Astrocyte of the cerebellum (primary cell): ENCODE measurements around the gene TENM3.

Experiments
- DNase-seq: peaks from one replicate; pipeline ENCODE4 v3.0.0-alpha.2; 2011; ENCODE audit warnings: low read depth
- H3K4me3 ChIP-seq: 2 replicates; pipeline ENCODE4 v1.5.1; 2011; ENCODE audit warnings: mild to moderate bottlenecking, low read depth, low read length, moderate library complexity
- CTCF ChIP-seq: IDR thresholded peaks from 2 replicates; pipeline ENCODE4 v1.5.1; 2012; ENCODE audit warnings: low read length, low read depth, moderate library complexity, mild to moderate bottlenecking; ENCODE audit errors: missing control alignments
- in situ Hi-C: cut with HindIII; loops from 2 replicates; pipeline ENCODE4 v1.10.0; 2017; ENCODE audit warnings: low sequenced_read_pairs

The TENM3 gene

GRCh38 chr4:182839256-182839655 is 596.1 kb downstream of the TENM3 start:
- TF ChIP-seq CTCF = no peak

DNA sequence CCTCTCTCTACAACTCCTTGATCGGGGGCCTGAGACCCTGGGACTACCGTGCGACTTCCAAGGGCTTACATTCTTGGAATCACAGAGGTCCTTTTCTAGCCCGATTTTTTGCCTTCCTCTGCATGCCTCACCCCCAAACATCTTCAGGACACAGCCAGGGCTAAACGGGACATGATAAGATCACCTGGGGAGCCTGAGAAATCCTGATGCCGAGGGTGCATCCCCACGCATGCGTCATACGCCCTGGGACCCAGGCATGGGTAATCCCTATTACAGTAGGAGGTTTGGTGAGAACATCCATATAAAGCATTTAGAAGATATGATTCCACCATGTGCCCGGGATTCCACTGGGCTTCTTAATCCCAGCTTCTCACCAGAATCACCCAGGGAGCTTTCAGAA is 596.9 kb downstream of the TENM3 start:
- no peak for DNase-seq
- in situ Hi-C loops = no loop called here
- H3K4me3 ChIP-seq = no peak overlapping the region
- no peak for TF ChIP-seq CTCF

More at GRCh38 chr4:182839256-182839655, 596.1 kb downstream of the TENM3 start:
- in situ Hi-C loops = no loop called here
- no peak overlapping the region for H3K4me3 ChIP-seq
- no peak for DNase-seq

DNA sequence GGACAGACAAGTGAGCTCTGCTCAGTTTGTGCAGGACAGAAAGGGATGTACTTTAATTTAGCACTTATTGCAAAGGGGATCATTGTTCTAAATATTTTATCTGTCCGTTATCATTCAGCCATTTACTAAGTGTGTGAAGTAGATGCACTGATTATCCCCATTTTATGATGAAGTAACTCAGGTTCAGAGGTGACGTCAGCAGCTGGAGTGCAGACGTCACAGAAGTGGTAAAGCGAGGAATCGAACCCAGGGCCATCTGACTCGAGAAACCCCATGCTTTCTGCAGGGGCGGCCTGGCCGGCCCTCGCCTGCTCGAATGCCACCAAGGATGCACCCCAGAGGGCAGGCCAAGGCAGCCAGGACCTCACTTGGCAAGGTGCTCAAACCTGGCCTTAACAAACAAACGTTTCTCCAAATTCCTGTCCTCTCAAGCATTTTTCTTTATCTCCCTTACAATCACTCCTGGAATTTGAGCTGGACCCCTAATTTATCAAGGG is 599.0 kb downstream of the TENM3 start:
- in situ Hi-C loops = no loop called here
- DNase-seq = no peak
- no peak for TF ChIP-seq CTCF
- no peak overlapping the region for H3K4me3 ChIP-seq

- H3K4me3 ChIP-seq = no peak overlapping the region
- DNase-seq = no peak
- in situ Hi-C loops = no loop called here
- no peak for TF ChIP-seq CTCF
These were observed 599.7 kb downstream of the TENM3 start for GRCh38 chr4:182842759-182843390.

DNA sequence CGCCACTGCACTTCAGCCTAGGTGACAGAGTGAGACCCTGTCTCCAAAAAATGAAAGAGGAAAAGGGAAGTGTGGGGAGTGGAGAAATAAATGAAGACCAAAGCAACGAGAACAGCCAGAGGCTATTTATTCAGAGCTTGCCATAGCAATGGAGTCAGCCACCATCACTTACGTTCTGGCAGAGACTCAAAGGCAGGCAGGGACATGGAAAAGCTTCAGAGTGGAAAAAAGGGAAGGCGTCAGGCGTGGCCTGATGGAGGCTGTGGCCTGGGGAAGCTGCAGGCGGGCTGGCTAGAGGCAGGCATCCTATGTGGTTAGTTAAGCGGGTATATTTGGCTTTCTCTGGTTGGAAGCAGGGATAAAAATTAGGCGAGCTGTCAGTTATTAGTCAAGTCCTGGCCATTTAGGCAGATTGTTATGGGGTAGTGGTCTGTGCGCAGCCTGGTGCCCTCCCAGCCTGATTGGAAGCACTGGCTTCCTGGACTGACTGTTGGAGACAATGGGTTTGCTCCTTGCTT is 600.7 kb downstream of the TENM3 start:
- no peak for TF ChIP-seq CTCF
- in situ Hi-C loops = no loop called here
- H3K4me3 ChIP-seq = no peak overlapping the region
- no peak for DNase-seq

DNA sequence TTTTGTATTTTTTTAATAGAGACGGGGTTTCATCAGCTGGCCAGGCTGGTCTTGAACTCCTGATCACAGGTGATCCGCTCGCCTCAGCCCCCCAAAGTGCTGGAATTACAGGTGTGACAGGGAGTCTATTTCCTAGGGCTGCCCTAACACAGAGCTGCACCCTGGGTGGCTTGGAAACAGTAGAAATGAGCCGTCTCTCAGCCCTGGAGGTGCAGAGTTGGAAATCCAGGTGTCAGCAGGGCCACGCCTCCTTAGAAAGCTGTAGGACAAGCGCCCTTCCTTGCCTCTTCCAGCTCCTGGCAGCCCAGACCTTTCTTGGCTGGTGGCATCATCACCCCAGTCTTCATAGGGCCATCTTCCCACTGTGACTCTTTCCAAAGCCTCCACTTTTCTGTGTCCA is 602.4 kb downstream of the TENM3 start:
- in situ Hi-C loops = no loop called here
- no peak overlapping the region for H3K4me3 ChIP-seq
- TF ChIP-seq CTCF = no peak
- no peak for DNase-seq
